Activated naive CD8-positive, alpha-beta T cell treated with anti-CD3 and anti-CD28 coated beads for 36 hours (primary cell): ENCODE measurements around the gene FGF12. TPM values are rescaled to one million over a fixed set of nuclear protein-coding genes. Genes with fewer than 3 reads are reported as not detected.

Source experiments
- DNase-seq: peaks from one replicate; pipeline ENCODE4 v3.0.0; 2021
- H3K27ac Mint-ChIP-seq: one replicate; pipeline ENCODE4 v1.8.0; 2022; ENCODE audit warnings: mild to moderate bottlenecking, moderate library complexity, mixed read lengths
- H3K27me3 Mint-ChIP-seq: one replicate; pipeline ENCODE4 v1.8.0; 2022; ENCODE audit warnings: mild to moderate bottlenecking, mixed read lengths
- H3K36me3 Mint-ChIP-seq: one replicate; pipeline ENCODE4 v1.8.0; 2021; ENCODE audit warnings: mild to moderate bottlenecking, mixed read lengths
- H3K4me1 Mint-ChIP-seq: one replicate; pipeline ENCODE4 v1.8.0; 2021; ENCODE audit warnings: mixed read lengths
- H3K4me3 Mint-ChIP-seq: one replicate; pipeline ENCODE4 v1.8.0; 2022; ENCODE audit warnings: mild to moderate bottlenecking, moderate library complexity, mixed read lengths
- H3K9me3 Mint-ChIP-seq: one replicate; pipeline ENCODE4 v1.8.0; 2022; ENCODE audit warnings: mixed read lengths
- total RNA-seq, 2 experiments: library from RNA; stranded (reverse); gene quantifications; one replicate each; pipeline ENCODE4 v1.2.3, GENCODE V29; 2021

Gene FGF12
- total RNA-seq, 2 experiments from 2014 or later: not detected

GRCh38 chr3:192514754-192515663 is 212.3 kb downstream of the FGF12 start:
- Mint-ChIP-seq H3K9me3 (peaks cover 4% of the 10 kb centered on the region), H3K27me3 (peaks cover 60% of the 10 kb centered on the region), H3K27ac (no peak overlapping the region), H3K4me3 (no peak overlapping the region), H3K36me3 (no peaks in the 10 kb centered on the region), H3K4me1 (peaks cover 4% of the 10 kb centered on the region)
- peak; percentile 14 for DNase-seq

- peak; percentile 1 for DNase-seq
- Mint-ChIP-seq H3K4me1 (peaks cover 4% of the 10 kb centered on the region), H3K27me3 (peaks cover 58% of the 10 kb centered on the region), H3K9me3 (peaks cover 4% of the 10 kb centered on the region), H3K27ac (no peak overlapping the region), H3K36me3 (no peaks in the 10 kb centered on the region), H3K4me3 (peak overlapping the region; percentile 40)
Measured at GRCh38 chr3:192514081-192514753, 213.1 kb downstream of the FGF12 start.

GRCh38 chr3:192505731-192506130 is 221.6 kb downstream of the FGF12 start:
- Mint-ChIP-seq H3K9me3 (peaks cover 1% of the 10 kb centered on the region), H3K36me3 (no peaks in the 10 kb centered on the region), H3K4me1 (no peaks in the 10 kb centered on the region), H3K27me3 (peaks cover 15% of the 10 kb centered on the region), H3K27ac (no peak overlapping the region), H3K4me3 (no peak overlapping the region)
- no peak for DNase-seq

- Mint-ChIP-seq H3K4me1 (no peaks in the 10 kb centered on the region), H3K4me3 (no peak overlapping the region), H3K9me3 (no peaks in the 10 kb centered on the region), H3K27ac (no peak overlapping the region), H3K36me3 (no peaks in the 10 kb centered on the region), H3K27me3 (peaks cover 3% of the 10 kb centered on the region)
- DNase-seq: no peak
Measured at GRCh38 chr3:192501401-192501800, 225.9 kb downstream of the FGF12 start.

GRCh38 chr3:192496905-192497587 is 230.3 kb downstream of the FGF12 start:
- no peaks in the 10 kb centered on the region for H3K27me3 Mint-ChIP-seq
- H3K4me1 Mint-ChIP-seq: no peaks in the 10 kb centered on the region
- no peak overlapping the region for H3K4me3 Mint-ChIP-seq
- no peaks in the 10 kb centered on the region for H3K9me3 Mint-ChIP-seq
- no peaks in the 10 kb centered on the region for H3K36me3 Mint-ChIP-seq
- DNase-seq: no peak
- no peak overlapping the region for H3K27ac Mint-ChIP-seq

- Mint-ChIP-seq H3K36me3 (no peaks in the 10 kb centered on the region), H3K27me3 (peaks cover 6% of the 10 kb centered on the region), H3K9me3 (no peaks in the 10 kb centered on the region), H3K4me3 (no peak overlapping the region), H3K27ac (no peak overlapping the region), H3K4me1 (no peaks in the 10 kb centered on the region)
- DNase-seq: no peak
Measured at GRCh38 chr3:192494174-192494573, 233.2 kb downstream of the FGF12 start.

GRCh38 chr3:192490720-192491119 is 236.6 kb downstream of the FGF12 start:
- Mint-ChIP-seq H3K27ac (no peak overlapping the region), H3K36me3 (no peaks in the 10 kb centered on the region), H3K9me3 (no peaks in the 10 kb centered on the region), H3K4me3 (no peak overlapping the region), H3K27me3 (peaks cover 6% of the 10 kb centered on the region), H3K4me1 (no peaks in the 10 kb centered on the region)
- no peak for DNase-seq

- no peaks in the 10 kb centered on the region for H3K4me1 Mint-ChIP-seq
- H3K36me3 Mint-ChIP-seq: no peaks in the 10 kb centered on the region
- DNase-seq: no peak
- H3K27ac Mint-ChIP-seq: no peak overlapping the region
- no peaks in the 10 kb centered on the region for H3K9me3 Mint-ChIP-seq
- H3K4me3 Mint-ChIP-seq: no peak overlapping the region
- H3K27me3 Mint-ChIP-seq: peaks cover 6% of the 10 kb centered on the region
Measured at GRCh38 chr3:192489579-192489978, 237.8 kb downstream of the FGF12 start.

- Mint-ChIP-seq H3K4me3 (no peak overlapping the region), H3K27me3 (peaks cover 6% of the 10 kb centered on the region), H3K27ac (no peak overlapping the region), H3K4me1 (no peaks in the 10 kb centered on the region), H3K36me3 (no peaks in the 10 kb centered on the region), H3K9me3 (no peaks in the 10 kb centered on the region)
- DNase-seq: no peak
Measured at GRCh38 chr3:192487033-192487432, 240.3 kb downstream of the FGF12 start.

GRCh38 chr3:192482809-192483208 is 244.5 kb downstream of the FGF12 start:
- DNase-seq: no peak
- Mint-ChIP-seq H3K4me3 (no peak overlapping the region), H3K9me3 (no peaks in the 10 kb centered on the region), H3K36me3 (no peaks in the 10 kb centered on the region), H3K27me3 (peaks cover 4% of the 10 kb centered on the region), H3K4me1 (no peaks in the 10 kb centered on the region), H3K27ac (no peak overlapping the region)

- Mint-ChIP-seq H3K4me1 (no peaks in the 10 kb centered on the region), H3K9me3 (no peaks in the 10 kb centered on the region), H3K27ac (no peak overlapping the region), H3K4me3 (no peak overlapping the region), H3K36me3 (no peaks in the 10 kb centered on the region), H3K27me3 (peaks cover 4% of the 10 kb centered on the region)
- DNase-seq: no peak
Measured at GRCh38 chr3:192482391-192482790, 244.9 kb downstream of the FGF12 start.

GRCh38 chr3:192481638-192482037 is 245.7 kb downstream of the FGF12 start:
- no peaks in the 10 kb centered on the region for H3K9me3 Mint-ChIP-seq

GRCh38 chr3:192467230-192468140 is 259.9 kb downstream of the FGF12 start:
- Mint-ChIP-seq H3K27me3 (peaks cover 20% of the 10 kb centered on the region), H3K9me3 (no peaks in the 10 kb centered on the region), H3K36me3 (no peaks in the 10 kb centered on the region), H3K4me1 (peaks cover 2% of the 10 kb centered on the region), H3K27ac (no peak overlapping the region), H3K4me3 (no peak overlapping the region)
- peak; percentile 19 for DNase-seq

More at GRCh38 chr3:192481638-192482037, 245.7 kb downstream of the FGF12 start:
- no peak for DNase-seq
- no peaks in the 10 kb centered on the region for H3K4me1 Mint-ChIP-seq
- no peak overlapping the region for H3K27ac Mint-ChIP-seq
- peaks cover 6% of the 10 kb centered on the region for H3K27me3 Mint-ChIP-seq
- H3K36me3 Mint-ChIP-seq: no peaks in the 10 kb centered on the region
- H3K4me3 Mint-ChIP-seq: no peak overlapping the region

GRCh38 chr3:192449036-192449435 is 278.3 kb downstream of the FGF12 start:
- H3K27ac Mint-ChIP-seq: no peak overlapping the region
- no peak for DNase-seq
- H3K4me1 Mint-ChIP-seq: no peaks in the 10 kb centered on the region
- peaks cover 36% of the 10 kb centered on the region for H3K27me3 Mint-ChIP-seq
- no peaks in the 10 kb centered on the region for H3K36me3 Mint-ChIP-seq
- H3K4me3 Mint-ChIP-seq: no peak overlapping the region
- H3K9me3 Mint-ChIP-seq: no peaks in the 10 kb centered on the region
